Endodermal cell (in vitro differentiated cells): ENCODE results near the gene PADI2. TPM values are rescaled to one million over a fixed set of nuclear protein-coding genes. Genes with fewer than 3 reads are reported as not detected.

Source experiments
- DNase-seq: peaks from one replicate; pipeline ENCODE4 v3.0.0-alpha.2; 2017
- H3K27ac ChIP-seq: 2 replicates; pipeline ENCODE4 v1.5.1; 2013; ENCODE audit warnings: mild to moderate bottlenecking, low read depth, low read length, moderate library complexity
- H3K27me3 ChIP-seq: 2 replicates; pipeline ENCODE4 v1.6.1; 2013; ENCODE audit warnings: mild to moderate bottlenecking, low read length, moderate library complexity; ENCODE audit not compliant: insufficient read depth, control insufficient read depth, poor library complexity, severe bottlenecking
- H3K36me3 ChIP-seq: 2 replicates; pipeline ENCODE4 v1.7.0; 2013; ENCODE audit warnings: mild to moderate bottlenecking, low read length, moderate library complexity; ENCODE audit not compliant: control insufficient read depth, insufficient read depth
- H3K4me1 ChIP-seq: one replicate; pipeline ENCODE4 v1.7.0; 2013; ENCODE audit warnings: low read length; ENCODE audit not compliant: control insufficient read depth, insufficient read depth
- H3K4me3 ChIP-seq: 2 replicates; pipeline ENCODE4 v1.5.1; 2013; ENCODE audit warnings: mild to moderate bottlenecking, low read length, moderate library complexity
- H3K9ac ChIP-seq: 2 replicates; pipeline ENCODE4 v1.6.1; 2013; ENCODE audit warnings: mild to moderate bottlenecking, low read length, moderate library complexity; ENCODE audit not compliant: poor library complexity, severe bottlenecking; ENCODE audit errors: extremely low read depth
- H3K9me3 ChIP-seq: 2 replicates; pipeline ENCODE4 v1.6.1; 2013; ENCODE audit warnings: mild to moderate bottlenecking, low read length, moderate library complexity; ENCODE audit not compliant: control insufficient read depth
- H3K27ac Mint-ChIP-seq: 2 replicates; pipeline ENCODE4 v1.8.0; 2020; ENCODE audit warnings: mixed read lengths
- H3K27me3 Mint-ChIP-seq: 2 replicates; pipeline ENCODE4 v1.8.0; 2021; ENCODE audit warnings: mild to moderate bottlenecking, mixed read lengths; ENCODE audit not compliant: insufficient read depth
- H3K36me3 Mint-ChIP-seq: 2 replicates; pipeline ENCODE4 v1.8.0; 2020; ENCODE audit warnings: low read depth, mixed read lengths
- H3K4me1 Mint-ChIP-seq: 2 replicates; pipeline ENCODE4 v1.8.0; 2020; ENCODE audit warnings: mixed read lengths
- H3K4me3 Mint-ChIP-seq: 2 replicates; pipeline ENCODE4 v1.8.0; 2020; ENCODE audit warnings: mild to moderate bottlenecking, moderate library complexity, mixed read lengths
- H3K9me3 Mint-ChIP-seq: 2 replicates; pipeline ENCODE4 v1.8.0; 2020; ENCODE audit warnings: mild to moderate bottlenecking, mixed read lengths
- CTCF ChIP-seq: fragments of 200-600 bp; sonication (generic); conservative IDR thresholded peaks from 2 replicates; pipeline ENCODE4 v1.5.0; 2021; ENCODE audit warnings: antibody characterized with exemption, mild to moderate bottlenecking
- WGBS, 2 experiments: methylation state at CpG; one replicate each; pipeline versions ENCODE4 v1.1.5 to v1.1.7; 2013; ENCODE audit warnings: missing lambda C conversion rate in 2 of 2, mixed read lengths in 1 of 2; ENCODE audit not compliant: insufficient coverage in 1 of 2, insufficient read length in 1 of 2; 5-methylcytosine and 5-hydroxymethylcytosine counted together
- total RNA-seq, 2 donors: library from RNA; stranded (reverse); fragmentation: NEBNext Ultra II Directional in 1 of 2; extraction: Animal tissue kit (Norgen Biotek cat#: 25700) in 1 of 2; gene quantifications; 2 replicates in 1 of 2; 3 replicates in 1 of 2; pipeline ENCODE4 v1.2.1, GENCODE V29; 2021

The PADI2 gene
- total RNA-seq, 2 donors from 2014 or later, result 2.0 to 2.7 TPM

DNA sequence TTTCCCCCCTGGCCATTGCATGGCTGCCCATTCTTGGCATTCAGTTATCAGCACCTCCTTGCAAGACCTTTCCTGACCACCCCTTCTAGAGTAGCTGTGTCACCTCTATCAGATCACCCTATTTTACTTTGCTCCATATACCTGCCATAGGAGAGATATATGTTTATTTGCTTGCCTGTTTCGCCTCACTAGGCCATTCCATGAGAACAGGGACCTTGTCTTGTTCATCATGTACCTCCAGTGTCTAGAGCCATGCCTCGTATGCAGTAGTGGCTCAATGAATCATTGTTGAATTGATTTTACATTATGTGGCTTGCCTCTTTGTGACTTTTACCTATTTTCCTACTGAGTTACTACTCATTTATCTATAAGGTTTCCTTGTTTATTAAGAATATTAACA is 26.4 kb upstream of the PADI2 start:
- no peak overlapping the region for H3K9ac ChIP-seq
- no peak overlapping the region for H3K27ac Mint-ChIP-seq
- no peaks in the 10 kb centered on the region for H3K9me3 Mint-ChIP-seq
- no peak for DNase-seq
- WGBS, 2 experiments, result 98% methylated on average over 2 of the region's 2 CpGs; no CpG with 5 or more reads in 1 of the 2 experiments
- no peaks in the 10 kb centered on the region for H3K9me3 ChIP-seq
- no peaks in the 10 kb centered on the region for H3K27me3 ChIP-seq
- H3K27me3 Mint-ChIP-seq, result no peaks in the 10 kb centered on the region
- no peaks in the 10 kb centered on the region for H3K4me1 Mint-ChIP-seq
- no peaks in the 10 kb centered on the region for H3K36me3 ChIP-seq
- no peak overlapping the region for H3K27ac ChIP-seq
- no peaks in the 10 kb centered on the region for H3K36me3 Mint-ChIP-seq
- no peak overlapping the region for H3K4me3 ChIP-seq
- no peak for TF ChIP-seq CTCF
- no peak overlapping the region for H3K4me3 Mint-ChIP-seq
- H3K4me1 ChIP-seq, result no peaks in the 10 kb centered on the region

DNA sequence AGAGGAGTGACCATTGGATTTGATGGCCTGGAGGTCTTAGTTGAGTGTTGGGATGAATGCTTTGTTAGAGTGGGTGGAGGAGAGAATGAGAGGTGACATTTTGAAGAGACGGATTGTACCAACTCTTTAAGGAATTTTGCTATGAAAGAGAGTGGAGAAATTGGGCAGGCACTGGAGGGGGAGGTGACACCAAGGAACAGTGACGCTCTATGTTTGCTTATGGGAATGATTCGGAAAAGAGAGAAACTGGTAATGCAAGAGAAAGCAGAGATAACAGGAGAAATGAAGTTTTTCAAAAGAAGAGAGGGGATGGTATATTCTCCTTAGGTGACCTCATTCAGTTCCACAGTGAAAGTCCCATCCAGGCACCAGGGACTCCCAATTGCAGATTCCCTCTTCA is 24.5 kb upstream of the PADI2 start:
- 92% methylated on average over 1 to 3 of the region's 3 CpGs for WGBS, 2 experiments
- Mint-ChIP-seq H3K27ac (no peak overlapping the region), H3K27me3 (peaks cover 1% of the 10 kb centered on the region), H3K4me3 (no peak overlapping the region), H3K4me1 (no peaks in the 10 kb centered on the region), H3K36me3 (no peaks in the 10 kb centered on the region), H3K9me3 (no peaks in the 10 kb centered on the region)
- Histone ChIP-seq H3K9ac (no peak overlapping the region), H3K9me3 (no peaks in the 10 kb centered on the region), H3K27me3 (no peaks in the 10 kb centered on the region), H3K36me3 (no peaks in the 10 kb centered on the region), H3K4me1 (no peaks in the 10 kb centered on the region), H3K27ac (no peak overlapping the region), H3K4me3 (no peak overlapping the region)
- TF ChIP-seq CTCF, result no peak
- no peak for DNase-seq

DNA sequence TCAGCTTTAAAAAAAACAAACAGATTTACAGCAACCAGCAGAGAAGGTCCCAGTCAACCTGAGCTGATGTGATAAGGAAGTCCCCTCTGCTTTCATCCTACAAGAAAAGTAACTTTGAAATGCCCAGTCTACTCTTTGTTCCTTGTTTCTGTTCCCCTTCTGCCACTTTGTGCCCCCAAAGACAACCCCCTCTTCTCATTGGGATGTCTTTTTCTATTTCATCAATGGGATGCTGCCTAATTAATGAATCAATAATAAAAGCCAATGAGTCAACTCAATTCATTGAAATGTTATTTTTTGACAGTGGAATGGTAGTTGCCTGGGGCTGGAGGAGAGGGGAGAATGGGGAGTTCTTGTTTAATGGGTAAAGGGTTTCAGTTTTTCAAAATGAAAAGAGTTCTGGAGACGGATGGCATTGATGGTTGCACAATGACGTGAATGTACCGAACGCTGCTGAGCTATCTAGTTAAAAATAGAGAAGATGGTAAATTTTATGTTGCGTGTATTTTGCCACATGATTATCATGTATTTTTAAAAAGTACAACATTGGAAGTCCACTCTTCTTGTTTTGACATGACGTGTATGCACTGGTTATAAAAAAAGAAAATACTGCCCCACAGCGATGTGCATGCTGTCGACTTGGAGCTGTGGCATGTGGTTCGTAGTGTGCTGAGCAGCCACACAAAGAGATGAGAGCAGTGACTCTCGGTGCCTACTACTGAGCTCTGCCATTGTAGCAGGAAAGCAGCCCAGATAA is 22.4 kb upstream of the PADI2 start:
- Histone ChIP-seq H3K4me3 (no peak overlapping the region), H3K9ac (no peak overlapping the region), H3K27ac (no peak overlapping the region), H3K4me1 (no peaks in the 10 kb centered on the region), H3K36me3 (no peaks in the 10 kb centered on the region), H3K9me3 (no peaks in the 10 kb centered on the region), H3K27me3 (no peaks in the 10 kb centered on the region)
- no peak for TF ChIP-seq CTCF
- no peaks in the 10 kb centered on the region for H3K36me3 Mint-ChIP-seq
- no peaks in the 10 kb centered on the region for H3K9me3 Mint-ChIP-seq
- no peak overlapping the region for H3K4me3 Mint-ChIP-seq
- no peak overlapping the region for H3K27ac Mint-ChIP-seq
- WGBS, 2 experiments, result 94 to 96% methylated on average over 10 of the region's 10 CpGs
- DNase-seq, result no peak
- H3K4me1 Mint-ChIP-seq, result peaks cover 7% of the 10 kb centered on the region
- H3K27me3 Mint-ChIP-seq, result peaks cover 3% of the 10 kb centered on the region
